Muscle layer of colon (tissue), 2 donors: ENCODE data around the gene EEF1A2.

Experiments used
- H3K27ac ChIP-seq: one replicate; pipeline ENCODE4 v1.7.0; 2013; ENCODE audit warnings: low read depth, mild to moderate bottlenecking, low read length, moderate library complexity
- H3K27me3 ChIP-seq, 2 donors: one replicate each; pipeline ENCODE4 v1.7.0; 2013; ENCODE audit warnings: low read length in 2 of 2, mild to moderate bottlenecking in 2 of 2; ENCODE audit not compliant: insufficient read depth in 2 of 2, control insufficient read depth in 1 of 2
- H3K36me3 ChIP-seq: one replicate; pipeline ENCODE4 v1.7.0; 2013; ENCODE audit warnings: mild to moderate bottlenecking, low read length; ENCODE audit not compliant: insufficient read depth
- H3K4me1 ChIP-seq: one replicate; pipeline ENCODE4 v1.7.0; 2013; ENCODE audit warnings: mild to moderate bottlenecking, low read length; ENCODE audit not compliant: insufficient read depth
- H3K4me3 ChIP-seq, 2 donors: one replicate each; pipeline ENCODE4 v1.7.0; 2013; ENCODE audit warnings: low read length in 2 of 2, low read depth in 1 of 2, mild to moderate bottlenecking in 1 of 2, moderate library complexity in 1 of 2
- H3K9ac ChIP-seq: one replicate; pipeline ENCODE4 v1.7.0; 2013; ENCODE audit warnings: low read length
- H3K9me3 ChIP-seq: one replicate; pipeline ENCODE4 v1.7.0; 2013; ENCODE audit warnings: mild to moderate bottlenecking, low read length
- donor health status: abdominal sarcoma.
- donor health status: Adenocarcinoma of cecum.

Gene EEF1A2

GRCh38 chr20:63498960-63499337, at the start of gene EEF1A2:
EEF1A2 (minus strand) TSS chr20:63499083; CDS start chr20:63497763, 1,320 bp downstream.
- Histone ChIP-seq H3K36me3 (no peaks in the 10 kb centered on the region), H3K9me3 (no peaks in the 10 kb centered on the region), H3K9ac (no peak within 1 kb of the TSS), H3K4me1 (no peaks in the 10 kb centered on the region), H3K27me3 (peaks cover 9 to 61% of the 10 kb centered on the region in 2 donors), H3K27ac (no peak within 1 kb of the TSS), H3K4me3 (no peak within 1 kb of the TSS)

GRCh38 chr20:63548542-63548941, 49.7 kb upstream of the EEF1A2 start:
- H3K9me3 ChIP-seq: no peaks in the 10 kb centered on the region
- H3K27me3 ChIP-seq: peaks cover 0 to 44% of the 10 kb centered on the region in 2 donors

GRCh38 chr20:63547725-63548480, 49.0 kb upstream of the EEF1A2 start, which contains the start of gene SRMS:
SRMS (minus strand) TSS chr20:63547749; CDS start chr20:63547463, 286 bp downstream.
- Histone ChIP-seq H3K9me3 (no peaks in the 10 kb centered on the region), H3K9ac (no peak within 1 kb of the TSS), H3K27ac (no peak within 1 kb of the TSS), H3K36me3 (no peaks in the 10 kb centered on the region), H3K4me3 (no peak within 1 kb of the TSS), H3K27me3 (peaks cover 0 to 38% of the 10 kb centered on the region in 2 donors), H3K4me1 (no peaks in the 10 kb centered on the region)

More at GRCh38 chr20:63548542-63548941, 49.7 kb upstream of the EEF1A2 start:
- Histone ChIP-seq H3K36me3 (no peaks in the 10 kb centered on the region), H3K4me1 (no peaks in the 10 kb centered on the region), H3K4me3 (no peak overlapping the region), H3K9ac (no peak overlapping the region), H3K27ac (no peak overlapping the region)

GRCh38 chr20:63546956-63547724, 48.3 kb upstream of the EEF1A2 start:
- Histone ChIP-seq H3K27ac (no peak overlapping the region), H3K9me3 (no peaks in the 10 kb centered on the region), H3K4me3 (no peak overlapping the region), H3K9ac (no peak overlapping the region), H3K27me3 (peaks cover 0 to 34% of the 10 kb centered on the region in 2 donors), H3K36me3 (no peaks in the 10 kb centered on the region), H3K4me1 (no peaks in the 10 kb centered on the region)

- Histone ChIP-seq H3K27me3 (peaks cover 0 to 34% of the 10 kb centered on the region in 2 donors), H3K27ac (no peak overlapping the region), H3K4me1 (no peaks in the 10 kb centered on the region), H3K9ac (no peak overlapping the region), H3K9me3 (no peaks in the 10 kb centered on the region), H3K4me3 (no peak overlapping the region), H3K36me3 (no peaks in the 10 kb centered on the region)
Observed at GRCh38 chr20:63546256-63546955, 47.5 kb upstream of the EEF1A2 start.

GRCh38 chr20:63545814-63546213, 46.9 kb upstream of the EEF1A2 start:
- Histone ChIP-seq H3K27ac (no peak overlapping the region), H3K27me3 (peaks cover 0 to 31% of the 10 kb centered on the region in 2 donors), H3K4me3 (no peak overlapping the region), H3K9ac (no peak overlapping the region), H3K9me3 (no peaks in the 10 kb centered on the region), H3K4me1 (no peaks in the 10 kb centered on the region), H3K36me3 (no peaks in the 10 kb centered on the region)

GRCh38 chr20:63544958-63545516, 46.2 kb upstream of the EEF1A2 start:
- no peak overlapping the region for H3K27ac ChIP-seq
- H3K27me3 ChIP-seq: peaks cover 0 to 30% of the 10 kb centered on the region in 2 donors
- H3K4me1 ChIP-seq: no peaks in the 10 kb centered on the region
- H3K36me3 ChIP-seq: no peaks in the 10 kb centered on the region
- no peaks in the 10 kb centered on the region for H3K9me3 ChIP-seq
- no peak overlapping the region for H3K9ac ChIP-seq
- H3K4me3 ChIP-seq: no peak overlapping the region

GRCh38 chr20:63544241-63544957, 45.5 kb upstream of the EEF1A2 start:
- H3K27ac ChIP-seq: no peak overlapping the region
- no peak overlapping the region for H3K4me3 ChIP-seq
- no peak overlapping the region for H3K9ac ChIP-seq
- no peaks in the 10 kb centered on the region for H3K4me1 ChIP-seq
- peaks cover 0 to 30% of the 10 kb centered on the region in 2 donors for H3K27me3 ChIP-seq
- H3K9me3 ChIP-seq: no peaks in the 10 kb centered on the region
- no peaks in the 10 kb centered on the region for H3K36me3 ChIP-seq

- no peak overlapping the region for H3K4me3 ChIP-seq
- no peak overlapping the region for H3K9ac ChIP-seq
- H3K27me3 ChIP-seq: peaks cover 0 to 28% of the 10 kb centered on the region in 2 donors
- no peaks in the 10 kb centered on the region for H3K4me1 ChIP-seq
- no peaks in the 10 kb centered on the region for H3K36me3 ChIP-seq
- no peaks in the 10 kb centered on the region for H3K9me3 ChIP-seq
- H3K27ac ChIP-seq: no peak overlapping the region
Observed at GRCh38 chr20:63543733-63544132, 44.9 kb upstream of the EEF1A2 start.

GRCh38 chr20:63543131-63543530, 44.2 kb upstream of the EEF1A2 start:
- Histone ChIP-seq H3K9me3 (no peaks in the 10 kb centered on the region), H3K4me3 (no peak overlapping the region), H3K9ac (no peak overlapping the region), H3K27me3 (peaks cover 0 to 22% of the 10 kb centered on the region in 2 donors), H3K4me1 (no peaks in the 10 kb centered on the region), H3K36me3 (no peaks in the 10 kb centered on the region), H3K27ac (no peak overlapping the region)
